PC-9 (cell line): ENCODE data around the gene NDST3. TPM values are rescaled to one million over a fixed set of nuclear protein-coding genes. Genes with fewer than 3 reads are reported as not detected.

Experiments used
- BruUV-seq: library from RNA; stranded (reverse); fragments of 400-500 nt; replicated peaks from 2 replicates; lab custom pipeline; 2021; lab: Mats Ljungman, UMichigan
- CTCF ChIA-PET: fragments of 300-600 bp; sonication (Branson Sonifier 250); formaldehyde crosslinking; loops from one replicate; lab custom pipeline; 2022; ENCODE audit warnings: antibody characterized with exemption; lab: Charles Lee
- POLR2A ChIA-PET: fragments of 300-600 bp; sonication (Branson Sonifier 250); formaldehyde crosslinking; loops from one replicate; lab custom pipeline; 2022; ENCODE audit warnings: antibody characterized with exemption; ENCODE audit not compliant: unreplicated experiment; lab: Charles Lee
- DNase-seq, 2 experiments: peaks; one replicate each; pipeline versions ENCODE4 v3.0.0 to v3.0.0-alpha.2; 2015 to 2022; ENCODE audit warnings: mixed read lengths in 1 of 2
- H2AFZ ChIP-seq: fragments of 200-600 bp; sonication (generic); 2 replicates; pipeline ENCODE4 v1.8.1; 2017; ENCODE audit warnings: antibody characterized with exemption
- H3F3A ChIP-seq: fragments of 200-600 bp; sonication (generic); 2 replicates; pipeline ENCODE4 v1.8.1; 2017; ENCODE audit warnings: antibody characterized with exemption, mild to moderate bottlenecking, low read depth; ENCODE audit not compliant: insufficient read depth
- H3K27ac ChIP-seq: fragments of 200-600 bp; sonication (generic); 2 replicates; pipeline ENCODE4 v1.6.1; 2016; ENCODE audit warnings: mixed run types
- H3K27me3 ChIP-seq: fragments of 200-600 bp; sonication (generic); 2 replicates; pipeline ENCODE4 v1.6.1; 2016; ENCODE audit warnings: low read depth, mixed run types; ENCODE audit not compliant: insufficient read depth
- H3K36me3 ChIP-seq: fragments of 200-600 bp; sonication (generic); 2 replicates; pipeline ENCODE4 v1.6.1; 2016; ENCODE audit warnings: low read depth, mixed run types
- H3K4me1 ChIP-seq: fragments of 200-600 bp; sonication (generic); replicated peaks from 2 replicates; pipeline ENCODE4 v1.6.1; 2016; ENCODE audit warnings: mixed run types; ENCODE audit not compliant: insufficient read depth
- H3K4me2 ChIP-seq: fragments of 200-600 bp; sonication (generic); 2 replicates; pipeline ENCODE4 v1.6.1; 2017; ENCODE audit warnings: mixed run types
- H3K4me3 ChIP-seq: fragments of 200-600 bp; sonication (generic); 2 replicates; pipeline ENCODE4 v1.6.1; 2016; ENCODE audit warnings: mixed run types
- H3K79me2 ChIP-seq: fragments of 200-600 bp; sonication (generic); 2 replicates; pipeline ENCODE4 v1.6.1; 2017; ENCODE audit warnings: low read depth, mixed run types
- H3K9me2 ChIP-seq: fragments of 200-600 bp; sonication (generic); 2 replicates; pipeline ENCODE4 v1.8.1; 2017; ENCODE audit warnings: mild to moderate bottlenecking; ENCODE audit not compliant: insufficient read depth
- H3K9me3 ChIP-seq: fragments of 200-600 bp; sonication (generic); 2 replicates; pipeline ENCODE4 v1.8.1; 2016; ENCODE audit warnings: low read depth; ENCODE audit not compliant: insufficient read depth
- H4K20me1 ChIP-seq: fragments of 200-600 bp; sonication (generic); 2 replicates; pipeline ENCODE4 v1.8.1; 2017; ENCODE audit not compliant: insufficient read depth
- EZH2 ChIP-seq: fragments of 200-600 bp; sonication (generic); IDR thresholded peaks from 2 replicates; pipeline ENCODE4 v1.8.0; 2017; ENCODE audit warnings: antibody characterized with exemption, low read depth
- intact Hi-C: fragments of 100-400 bp; cut with micrococcal nuclease; formaldehyde crosslinking; loops from one replicate; pipeline ENCODE4 v1.10.0; 2022; ENCODE audit not compliant: unreplicated experiment
- total RNA-seq: library from RNA; stranded (reverse); gene quantifications from 2 replicates; pipeline ENCODE4 v1.2.3, GENCODE V29; 2021
- TF ChIP-seq, protein P1 (sequence below): fragments of 200-600 bp; sonication (generic); conservative IDR thresholded peaks from 2 replicates; pipeline ENCODE4 v1.6.1; 2017; ENCODE audit warnings: mixed run types, antibody characterized with exemption, mild to moderate bottlenecking, moderate library complexity

The NDST3 gene
- total RNA-seq, 1 experiment from 2014 or later: 0.15 TPM

DNA sequence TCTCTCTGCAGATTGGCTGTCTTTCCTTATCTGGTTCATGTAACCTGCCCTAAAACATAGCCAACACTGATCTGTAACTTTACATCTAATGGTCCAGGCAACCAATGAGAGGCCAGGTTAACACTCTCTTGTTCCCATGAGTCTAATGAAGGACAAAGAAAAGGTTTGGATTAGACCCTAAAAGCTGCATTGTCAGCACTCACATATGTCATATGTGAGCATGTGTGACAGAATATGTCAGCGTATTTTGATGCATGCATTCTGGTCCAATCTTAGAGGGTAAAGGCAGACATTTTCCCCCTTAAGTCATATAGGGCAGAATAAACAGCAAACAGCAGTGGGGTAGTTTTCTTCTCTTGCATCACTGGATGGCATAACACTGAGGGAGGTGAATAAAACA, 3.7 kb downstream of the NDST3 start:
- ChIA-PET POLR2A (no interaction called here), CTCF (no interaction called here)
- TF ChIP-seq, protein P1, sequence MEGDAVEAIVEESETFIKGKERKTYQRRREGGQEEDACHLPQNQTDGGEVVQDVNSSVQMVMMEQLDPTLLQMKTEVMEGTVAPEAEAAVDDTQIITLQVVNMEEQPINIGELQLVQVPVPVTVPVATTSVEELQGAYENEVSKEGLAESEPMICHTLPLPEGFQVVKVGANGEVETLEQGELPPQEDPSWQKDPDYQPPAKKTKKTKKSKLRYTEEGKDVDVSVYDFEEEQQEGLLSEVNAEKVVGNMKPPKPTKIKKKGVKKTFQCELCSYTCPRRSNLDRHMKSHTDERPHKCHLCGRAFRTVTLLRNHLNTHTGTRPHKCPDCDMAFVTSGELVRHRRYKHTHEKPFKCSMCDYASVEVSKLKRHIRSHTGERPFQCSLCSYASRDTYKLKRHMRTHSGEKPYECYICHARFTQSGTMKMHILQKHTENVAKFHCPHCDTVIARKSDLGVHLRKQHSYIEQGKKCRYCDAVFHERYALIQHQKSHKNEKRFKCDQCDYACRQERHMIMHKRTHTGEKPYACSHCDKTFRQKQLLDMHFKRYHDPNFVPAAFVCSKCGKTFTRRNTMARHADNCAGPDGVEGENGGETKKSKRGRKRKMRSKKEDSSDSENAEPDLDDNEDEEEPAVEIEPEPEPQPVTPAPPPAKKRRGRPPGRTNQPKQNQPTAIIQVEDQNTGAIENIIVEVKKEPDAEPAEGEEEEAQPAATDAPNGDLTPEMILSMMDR: no peak
- no peaks in the 10 kb centered on the region for H3K4me1 ChIP-seq
- BruUV-seq: no TSS peak
- H3K79me2 ChIP-seq: no peaks in the 10 kb centered on the region
- no peaks in the 10 kb centered on the region for H3K36me3 ChIP-seq
- no peak overlapping the region for H3K27ac ChIP-seq
- no peaks in the 10 kb centered on the region for H4K20me1 ChIP-seq
- no peaks in the 10 kb centered on the region for H3K27me3 ChIP-seq
- H3K9me3 ChIP-seq: no peaks in the 10 kb centered on the region
- no peaks in the 10 kb centered on the region for H3K9me2 ChIP-seq
- DNase-seq: no peak
- intact Hi-C loops: loop anchor here (10.0 kb wide), 1 partner anchor 1853 kb away; no protein-coding TSS in a partner anchor
- H3F3A ChIP-seq: no peaks in the 10 kb centered on the region
- no peak overlapping the region for H2AFZ ChIP-seq
- no peak overlapping the region for H3K4me2 ChIP-seq
- H3K4me3 ChIP-seq: no peak overlapping the region

DNA sequence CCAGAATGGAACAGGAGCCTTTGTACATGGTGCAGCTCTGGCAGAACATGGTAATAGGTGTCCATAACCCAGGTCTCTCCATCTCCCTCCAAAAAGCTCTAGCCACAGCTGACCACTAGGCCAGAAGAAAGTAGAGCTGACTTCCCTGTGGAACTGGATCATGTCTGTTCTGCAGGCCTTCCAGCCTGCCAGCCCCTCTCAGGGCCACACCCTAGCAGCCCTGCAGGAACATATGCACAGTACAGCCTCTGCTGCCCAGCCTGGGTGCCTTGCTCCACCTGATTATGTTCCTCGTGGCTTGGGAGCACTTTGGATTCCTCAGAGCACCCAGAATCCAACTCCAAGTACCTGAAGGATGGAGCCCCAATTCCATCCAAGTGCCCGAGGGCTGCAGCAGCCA, 12.0 kb downstream of the NDST3 start:
- no peak overlapping the region for H3K4me3 ChIP-seq
- H3K27me3 ChIP-seq: no peaks in the 10 kb centered on the region
- no peaks in the 10 kb centered on the region for H3K9me2 ChIP-seq
- no peaks in the 10 kb centered on the region for H3F3A ChIP-seq
- no peak for DNase-seq
- no peak overlapping the region for H3K4me2 ChIP-seq
- no peak overlapping the region for H3K27ac ChIP-seq
- H3K36me3 ChIP-seq: no peaks in the 10 kb centered on the region
- no peaks in the 10 kb centered on the region for H3K4me1 ChIP-seq
- H3K9me3 ChIP-seq: no peaks in the 10 kb centered on the region
- ChIA-PET CTCF (no interaction called here), POLR2A (no interaction called here)
- no peaks in the 10 kb centered on the region for H3K79me2 ChIP-seq
- no peaks in the 10 kb centered on the region for H4K20me1 ChIP-seq
- no TSS peak for BruUV-seq
- intact Hi-C loops: no loop called here
- no peak for TF ChIP-seq EZH2
- TF ChIP-seq, protein P1: no peak
- no peak overlapping the region for H2AFZ ChIP-seq

DNA sequence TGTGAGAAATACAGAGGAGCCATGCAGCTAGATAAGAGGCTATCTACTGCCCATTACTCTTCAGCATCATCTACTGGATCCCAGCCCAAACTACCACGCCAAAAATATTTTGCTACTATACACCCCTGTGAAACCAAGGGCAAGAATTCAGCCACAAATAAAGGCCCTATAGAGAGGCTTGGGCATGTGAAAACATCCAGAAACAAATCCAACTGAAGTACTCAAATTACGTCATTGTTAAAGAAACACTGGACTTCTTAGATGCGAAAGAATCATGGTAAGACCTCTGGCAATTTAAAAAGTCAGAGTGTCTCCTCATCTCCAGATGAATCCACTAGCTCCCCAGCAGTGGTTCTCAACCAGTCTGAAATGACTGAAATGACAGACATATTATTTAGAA, 12.8 kb downstream of the NDST3 start:
- H3K9me3 ChIP-seq: no peaks in the 10 kb centered on the region
- H3K36me3 ChIP-seq: no peaks in the 10 kb centered on the region
- H3K9me2 ChIP-seq: no peaks in the 10 kb centered on the region
- H3K27ac ChIP-seq: no peak overlapping the region
- ChIA-PET CTCF (no interaction called here), POLR2A (no interaction called here)
- H4K20me1 ChIP-seq: no peaks in the 10 kb centered on the region
- DNase-seq: no peak
- H3K79me2 ChIP-seq: no peaks in the 10 kb centered on the region
- no peak overlapping the region for H2AFZ ChIP-seq
- intact Hi-C loops: no loop called here
- H3K4me3 ChIP-seq: no peak overlapping the region
- H3K4me2 ChIP-seq: no peak overlapping the region
- no TSS peak for BruUV-seq
- no peaks in the 10 kb centered on the region for H3F3A ChIP-seq
- H3K27me3 ChIP-seq: no peaks in the 10 kb centered on the region
- TF ChIP-seq EZH2: no peak
- TF ChIP-seq, protein P1: no peak
- no peaks in the 10 kb centered on the region for H3K4me1 ChIP-seq
